ENCODE measurements around the gene OSTM1.
"Not testable (repeated sequence)": the region's sequence is repeated elsewhere in the genome, so short reads cannot be mapped to it uniquely, and the experiment has no call there.

OSTM1 gene

DNA sequence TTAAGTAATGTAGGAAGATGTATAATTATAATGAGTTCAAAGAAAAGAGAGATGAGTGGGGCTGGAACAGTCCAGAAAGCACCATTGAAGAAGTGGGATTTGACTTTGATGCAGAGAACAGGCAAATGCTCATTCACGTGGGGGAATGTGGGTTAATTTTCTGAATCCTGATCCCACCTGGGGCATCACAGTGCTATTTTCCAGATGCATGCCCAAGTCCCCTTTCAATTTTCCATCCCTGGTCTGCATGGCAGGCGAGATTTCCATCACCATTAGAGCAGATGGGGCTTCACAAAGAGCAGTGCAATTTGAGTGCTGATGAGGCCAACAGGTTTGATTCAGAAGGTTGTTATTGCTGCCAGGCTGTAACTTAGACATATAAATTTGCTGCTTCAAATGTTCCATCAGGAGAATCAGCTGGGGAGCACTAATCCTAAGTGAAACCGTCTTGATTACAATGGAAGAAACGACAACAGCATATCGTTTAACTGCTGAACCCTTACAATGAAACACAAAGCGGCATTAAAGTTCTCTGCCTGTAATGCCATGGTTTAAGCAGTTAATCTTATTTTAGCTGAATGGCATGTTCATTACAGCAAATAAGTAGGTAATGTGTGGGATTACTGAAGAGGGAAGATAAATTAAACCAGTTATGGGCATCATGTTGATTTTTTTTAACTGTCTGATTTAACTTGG, 45.2 kb downstream of the OSTM1 start:
- DNase-seq (ENCODE audit: low read depth), result no peak
- TF ChIP-seq, protein P1, sequence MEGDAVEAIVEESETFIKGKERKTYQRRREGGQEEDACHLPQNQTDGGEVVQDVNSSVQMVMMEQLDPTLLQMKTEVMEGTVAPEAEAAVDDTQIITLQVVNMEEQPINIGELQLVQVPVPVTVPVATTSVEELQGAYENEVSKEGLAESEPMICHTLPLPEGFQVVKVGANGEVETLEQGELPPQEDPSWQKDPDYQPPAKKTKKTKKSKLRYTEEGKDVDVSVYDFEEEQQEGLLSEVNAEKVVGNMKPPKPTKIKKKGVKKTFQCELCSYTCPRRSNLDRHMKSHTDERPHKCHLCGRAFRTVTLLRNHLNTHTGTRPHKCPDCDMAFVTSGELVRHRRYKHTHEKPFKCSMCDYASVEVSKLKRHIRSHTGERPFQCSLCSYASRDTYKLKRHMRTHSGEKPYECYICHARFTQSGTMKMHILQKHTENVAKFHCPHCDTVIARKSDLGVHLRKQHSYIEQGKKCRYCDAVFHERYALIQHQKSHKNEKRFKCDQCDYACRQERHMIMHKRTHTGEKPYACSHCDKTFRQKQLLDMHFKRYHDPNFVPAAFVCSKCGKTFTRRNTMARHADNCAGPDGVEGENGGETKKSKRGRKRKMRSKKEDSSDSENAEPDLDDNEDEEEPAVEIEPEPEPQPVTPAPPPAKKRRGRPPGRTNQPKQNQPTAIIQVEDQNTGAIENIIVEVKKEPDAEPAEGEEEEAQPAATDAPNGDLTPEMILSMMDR (IDR thresholded peaks at IDR 0.05; ENCODE audit: low read depth, low read length), result no peak
- no peak for TF ChIP-seq MYC (IDR thresholded peaks at IDR 0.05; ENCODE audit: low read depth, low read length)
- TF ChIP-seq POLR2A (IDR thresholded peaks at IDR 0.05; ENCODE audit: extremely low read depth, insufficient read length), result no peak
- no peak overlapping the region for H3K4me3 ChIP-seq (ENCODE audit: low read depth, low read length)

DNA sequence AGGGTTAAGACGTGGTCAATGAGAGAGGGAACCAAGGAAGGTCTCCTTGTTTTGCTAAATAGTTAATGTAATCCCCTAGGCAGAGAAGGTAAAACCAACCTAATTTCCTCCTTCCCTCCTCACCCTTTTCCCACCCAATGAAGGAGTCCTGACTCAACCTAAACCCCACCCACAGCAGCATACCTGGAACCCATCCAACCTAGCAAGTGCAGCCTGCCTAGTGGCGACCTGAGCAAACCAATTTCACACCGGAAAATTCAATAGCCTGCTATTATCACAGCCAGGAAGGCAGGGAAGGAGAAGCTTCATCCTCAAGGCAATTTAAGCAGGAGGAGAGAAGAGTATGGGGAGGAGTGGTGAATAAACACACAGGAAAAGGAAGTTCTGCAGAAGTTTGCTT, 46.9 kb downstream of the OSTM1 start:
- H3K4me3 ChIP-seq (ENCODE audit: low read depth, low read length), result no peak overlapping the region
- TF ChIP-seq, protein P1 (IDR thresholded peaks at IDR 0.05; ENCODE audit: low read depth, low read length), result no peak
- TF ChIP-seq, protein P2, sequence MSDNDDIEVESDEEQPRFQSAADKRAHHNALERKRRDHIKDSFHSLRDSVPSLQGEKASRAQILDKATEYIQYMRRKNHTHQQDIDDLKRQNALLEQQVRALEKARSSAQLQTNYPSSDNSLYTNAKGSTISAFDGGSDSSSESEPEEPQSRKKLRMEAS (IDR thresholded peaks at IDR 0.05; ENCODE audit: low read depth, low read length), result no peak
- TF ChIP-seq MYC (IDR thresholded peaks at IDR 0.05; ENCODE audit: low read depth, low read length) (no peak), POLR2A (IDR thresholded peaks at IDR 0.05; ENCODE audit: extremely low read depth, insufficient read length) (no peak)
- DNase-seq (ENCODE audit: low read depth), result no peak

DNA sequence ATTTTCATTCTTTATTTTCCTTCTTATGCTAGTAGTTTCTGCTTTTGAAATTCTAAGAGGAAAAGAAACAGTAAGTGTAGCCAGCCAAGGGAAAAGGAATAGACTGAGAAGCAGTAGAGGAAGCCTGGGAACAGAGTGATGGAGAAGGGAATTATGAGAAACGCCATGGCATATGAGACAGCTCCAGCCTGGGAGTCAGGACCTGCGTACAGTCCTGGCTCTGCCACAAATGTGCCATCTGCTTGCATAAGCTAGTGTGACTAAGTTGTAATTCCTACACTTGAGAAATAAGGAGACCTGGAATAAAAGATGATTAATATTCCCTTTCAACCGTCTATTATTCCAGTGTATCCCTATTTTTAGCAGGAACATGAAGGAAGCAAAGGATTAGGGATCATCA, 47.5 kb downstream of the OSTM1 start:
- TF ChIP-seq, protein P2 (IDR thresholded peaks at IDR 0.05; ENCODE audit: low read depth, low read length), result no peak
- TF ChIP-seq, protein P1 (IDR thresholded peaks at IDR 0.05; ENCODE audit: low read depth, low read length), result no peak
- TF ChIP-seq MYC (IDR thresholded peaks at IDR 0.05; ENCODE audit: low read depth, low read length) (no peak), POLR2A (IDR thresholded peaks at IDR 0.05; ENCODE audit: extremely low read depth, insufficient read length) (no peak)
- H3K4me3 ChIP-seq (ENCODE audit: low read depth, low read length), result no peak overlapping the region
- no peak for DNase-seq (ENCODE audit: low read depth)

DNA sequence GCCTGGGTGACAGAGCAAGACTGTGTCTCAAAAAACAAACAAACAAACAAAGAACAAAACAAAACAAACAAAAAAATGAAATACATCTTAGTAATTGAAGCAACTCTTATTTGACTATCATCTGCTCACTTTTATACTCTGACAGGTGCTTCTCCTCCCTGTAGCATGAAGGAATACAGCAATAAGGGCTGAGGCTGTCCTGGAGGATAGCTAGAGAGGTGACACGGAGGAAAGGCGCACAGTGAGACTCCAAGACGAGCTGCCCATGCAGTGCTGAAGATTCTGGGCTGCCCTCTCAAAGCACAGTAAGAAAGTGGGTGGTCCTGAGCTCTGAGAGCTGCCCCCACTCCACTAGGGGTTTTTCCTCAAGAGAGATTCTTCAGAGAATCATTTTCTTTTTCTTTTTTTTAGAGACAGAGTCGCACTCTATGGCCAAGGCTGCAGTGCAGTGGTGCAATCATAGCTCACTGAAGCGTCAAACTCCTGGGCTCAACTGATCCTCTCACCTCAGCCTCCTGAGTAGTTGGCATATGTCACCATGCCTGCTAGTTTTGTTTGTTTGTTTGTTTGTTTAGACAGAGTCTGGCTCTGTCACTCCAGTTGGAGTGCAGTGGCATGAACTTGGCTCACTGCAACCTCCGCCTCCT, 50.0 kb downstream of the OSTM1 start:
- TF ChIP-seq, protein P1 (IDR thresholded peaks at IDR 0.05; ENCODE audit: low read depth, low read length), result no peak
- TF ChIP-seq POLR2A (IDR thresholded peaks at IDR 0.05; ENCODE audit: extremely low read depth, insufficient read length), result no peak
- no peak for TF ChIP-seq MYC (IDR thresholded peaks at IDR 0.05; ENCODE audit: low read depth, low read length)
- TF ChIP-seq, protein P2 (IDR thresholded peaks at IDR 0.05; ENCODE audit: low read depth, low read length), result no peak
- DNase-seq (ENCODE audit: low read depth), result no peak
- H3K4me3 ChIP-seq (ENCODE audit: low read depth, low read length), result no peak overlapping the region

DNA sequence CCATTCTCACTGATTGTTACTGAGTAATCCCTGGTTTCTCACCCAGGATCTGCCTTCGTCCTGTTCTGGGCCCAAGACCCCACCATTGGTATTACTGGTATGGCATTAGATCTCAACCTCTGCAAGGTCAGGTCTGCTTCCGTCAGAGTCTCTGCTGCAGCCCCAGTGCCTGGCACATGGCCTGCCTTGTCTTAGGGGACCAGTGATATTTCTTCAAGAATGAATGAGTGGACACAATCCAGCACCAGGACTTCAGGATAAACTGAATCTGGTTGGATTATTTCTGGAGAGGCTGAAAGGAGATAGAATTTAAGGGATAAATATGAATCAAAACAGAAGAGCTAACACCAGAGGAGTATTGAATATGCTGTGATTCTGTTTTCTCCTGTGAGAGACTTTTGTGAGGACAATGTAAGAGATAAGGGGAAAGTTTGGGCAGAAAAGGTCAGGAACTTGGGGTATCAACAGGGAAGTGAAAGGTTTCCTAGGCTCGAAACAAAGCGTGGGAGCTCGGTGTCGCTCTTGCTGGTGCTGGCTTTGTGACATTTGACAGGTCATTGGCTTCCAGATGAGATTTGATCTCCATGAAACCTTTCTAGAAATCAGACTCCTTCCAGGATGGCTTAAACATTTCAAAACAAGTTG, 53.9 kb downstream of the OSTM1 start:
- no peak for DNase-seq (ENCODE audit: low read depth)
- TF ChIP-seq POLR2A (IDR thresholded peaks at IDR 0.05; ENCODE audit: extremely low read depth, insufficient read length) (no peak), MYC (IDR thresholded peaks at IDR 0.05; ENCODE audit: low read depth, low read length) (no peak)
- TF ChIP-seq, protein P1 (IDR thresholded peaks at IDR 0.05; ENCODE audit: low read depth, low read length), result no peak
- TF ChIP-seq, protein P2 (IDR thresholded peaks at IDR 0.05; ENCODE audit: low read depth, low read length), result no peak
- H3K4me3 ChIP-seq (ENCODE audit: low read depth, low read length), result no peak overlapping the region

DNA sequence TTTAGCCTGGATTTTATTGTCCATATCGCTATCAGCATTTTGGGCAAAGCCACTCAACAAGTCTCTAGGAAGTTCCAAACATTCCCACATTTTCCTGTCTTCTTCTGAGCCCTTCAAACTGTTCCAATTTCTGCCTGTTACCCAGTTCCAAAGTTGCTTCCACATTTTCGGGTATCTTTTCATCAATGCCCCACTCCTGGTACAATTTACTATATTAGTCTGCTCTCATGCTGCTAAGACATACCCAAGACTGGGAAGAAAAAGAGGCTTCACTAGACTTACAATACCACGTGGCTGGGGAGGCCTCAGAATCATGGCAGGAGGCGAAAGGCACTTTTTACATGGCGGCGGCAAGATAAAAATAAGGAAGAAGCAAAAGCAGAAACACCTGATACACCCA, 58.3 kb downstream of the OSTM1 start:
- not testable (repeated sequence) for DNase-seq (ENCODE audit: low read depth); H3K4me3 ChIP-seq (ENCODE audit: low read depth, low read length)
